ENCODE measurements around the gene MINDY4. TPM values are rescaled to one million over a fixed set of nuclear protein-coding genes. Genes with fewer than 3 reads are reported as not detected.
"Not testable (repeated sequence)": the region's sequence is repeated elsewhere in the genome, so short reads cannot be mapped to it uniquely, and the experiment has no call there.

Gene MINDY4
- total and polyA plus RNA-seq, 8 donors = 8.0 to 56.0 (median 17.4) TPM

- DNase-seq (peak in 2 of 4 donors; percentile 67 to 79), ATAC-seq (peak; percentile 86)
- Histone ChIP-seq H3K36me3 (no peaks in the 10 kb centered on the region), H3K4me3 (no peak overlapping the region), H3K9me3 (no peaks in the 10 kb centered on the region), H3K27me3 (no peaks in the 10 kb centered on the region), H3K4me1 (peaks cover 23 to 33% of the 10 kb centered on the region in 2 donors), H3K27ac (no peak overlapping the region)
- intact Hi-C loops (cut with DNase I) = loop anchor here in 1 of 2 donors (10.0 kb wide), 2 partner anchors 174 to 324 kb away; no protein-coding TSS in a partner anchor
- TF ChIP-seq CTCF (IDR thresholded peaks at IDR 0.05) = peak; percentile 59 to 66
Observed at GRCh38 chr7:30800785-30801252, 29.6 kb downstream of the MINDY4 start.

GRCh38 chr7:30802812-30803211, 31.6 kb downstream of the MINDY4 start:
- no peaks in the 10 kb centered on the region for H3K36me3 ChIP-seq
- H3K27ac ChIP-seq = no peak overlapping the region
- DNase-seq = no peak
- no peaks in the 10 kb centered on the region for H3K27me3 ChIP-seq
- TF ChIP-seq CTCF (IDR thresholded peaks at IDR 0.05) = no peak
- no peak for ATAC-seq
- no peak overlapping the region for H3K4me3 ChIP-seq
- no peaks in the 10 kb centered on the region for H3K9me3 ChIP-seq
- peaks cover 19 to 25% of the 10 kb centered on the region in 2 donors for H3K4me1 ChIP-seq
- intact Hi-C loops (cut with DNase I) = loop anchor here in 1 of 2 donors (10.0 kb wide), 2 partner anchors 172 to 322 kb away; no protein-coding TSS in a partner anchor

- ATAC-seq = no peak
- peaks cover 19 to 25% of the 10 kb centered on the region in 2 donors for H3K4me1 ChIP-seq
- no peaks in the 10 kb centered on the region for H3K9me3 ChIP-seq
- DNase-seq = no peak
- peak overlapping the region; percentile 45 to 49 for H3K27ac ChIP-seq
- no peak for TF ChIP-seq CTCF (IDR thresholded peaks at IDR 0.05)
- intact Hi-C loops (cut with DNase I) = loop anchor here in 1 of 2 donors (10.0 kb wide), 2 partner anchors 171 to 321 kb away; no protein-coding TSS in a partner anchor
- no peaks in the 10 kb centered on the region for H3K36me3 ChIP-seq
- no peaks in the 10 kb centered on the region for H3K27me3 ChIP-seq
- H3K4me3 ChIP-seq = no peak overlapping the region
Observed at GRCh38 chr7:30804078-30804661, 33.0 kb downstream of the MINDY4 start.

GRCh38 chr7:30805081-30805691, 34.0 kb downstream of the MINDY4 start:
- Histone ChIP-seq H3K4me1 (peaks cover 19 to 25% of the 10 kb centered on the region in 2 donors), H3K27me3 (no peaks in the 10 kb centered on the region), H3K36me3 (no peaks in the 10 kb centered on the region), H3K27ac (peak overlapping the region in 1 of 2 donors; percentile 45), H3K9me3 (no peaks in the 10 kb centered on the region), H3K4me3 (no peak overlapping the region)
- TF ChIP-seq CTCF (IDR thresholded peaks at IDR 0.05) = no peak
- ATAC-seq (no peak), DNase-seq (no peak)
- intact Hi-C loops (cut with DNase I) = loop anchor here in 1 of 2 donors (10.0 kb wide), 2 partner anchors 170 to 320 kb away; no protein-coding TSS in a partner anchor

DNA sequence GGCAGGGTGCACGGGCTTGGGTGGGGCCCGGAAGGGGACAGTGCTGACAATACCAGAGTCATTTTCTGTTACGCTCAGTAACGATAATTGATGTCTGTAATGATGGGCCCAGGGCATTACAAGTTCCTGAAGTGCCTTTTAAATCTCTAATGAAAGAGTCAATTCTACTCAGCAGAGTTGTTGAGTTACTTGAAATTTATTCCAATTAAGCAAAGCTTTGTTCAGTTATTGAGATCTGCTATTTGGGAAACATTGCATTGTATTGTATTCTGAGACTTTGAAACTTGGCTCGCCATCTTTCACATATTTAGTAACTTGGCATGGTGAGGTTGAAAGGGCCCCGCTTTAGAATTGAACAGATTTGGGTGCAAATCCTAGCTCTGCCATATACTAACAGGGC, 34.7 kb downstream of the MINDY4 start:
- intact Hi-C loops (cut with DNase I) = loop anchor here in 1 of 2 donors (10.0 kb wide), 2 partner anchors 169 to 319 kb away; no protein-coding TSS in a partner anchor
- Histone ChIP-seq H3K27me3 (no peaks in the 10 kb centered on the region), H3K36me3 (no peaks in the 10 kb centered on the region), H3K4me1 (peaks cover 17 to 18% of the 10 kb centered on the region in 2 donors), H3K27ac (no peak overlapping the region), H3K9me3 (no peaks in the 10 kb centered on the region), H3K4me3 (no peak overlapping the region)
- no peak for ATAC-seq
- no peak for DNase-seq
- no peak for TF ChIP-seq CTCF (IDR thresholded peaks at IDR 0.05)

- not testable (repeated sequence) for H3K4me3 ChIP-seq, ATAC-seq, H3K36me3 ChIP-seq, H3K27me3 ChIP-seq, H3K27ac ChIP-seq, DNase-seq, H3K9me3 ChIP-seq
- peaks cover 15% of the 10 kb centered on the region in 2 donors for H3K4me1 ChIP-seq
- intact Hi-C loops (cut with DNase I) = loop anchor here in 1 of 2 donors (10.0 kb wide), 2 partner anchors 167 to 317 kb away; no protein-coding TSS in a partner anchor
Observed at GRCh38 chr7:30807477-30807876, 36.3 kb downstream of the MINDY4 start.

DNA sequence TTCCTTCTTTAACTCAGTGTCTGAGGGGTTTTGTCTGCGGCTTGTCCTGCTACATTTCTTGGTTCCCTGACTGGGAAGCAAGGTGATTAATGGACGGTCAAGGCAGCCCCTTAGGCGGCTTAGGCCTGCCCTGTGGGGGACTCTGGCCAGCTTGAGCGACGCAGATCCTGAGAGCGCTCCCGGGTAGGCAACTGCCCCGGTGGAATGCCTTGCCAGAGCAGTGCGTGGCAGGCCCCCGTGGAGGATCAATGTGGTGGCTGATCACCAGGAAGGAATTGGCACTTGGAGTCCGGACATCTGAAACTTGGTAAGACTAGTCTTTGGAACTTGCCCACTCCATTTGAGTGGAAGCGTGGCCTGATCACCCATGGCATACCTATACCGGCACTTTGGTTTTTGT, 36.7 kb downstream of the MINDY4 start:
- not testable (repeated sequence) for H3K36me3 ChIP-seq, H3K4me3 ChIP-seq, H3K27me3 ChIP-seq, H3K27ac ChIP-seq, ATAC-seq, DNase-seq, H3K9me3 ChIP-seq
- intact Hi-C loops (cut with DNase I) = loop anchor here in 1 of 2 donors (10.0 kb wide), 2 partner anchors 167 to 317 kb away; no protein-coding TSS in a partner anchor
- H3K4me1 ChIP-seq = peaks cover 15% of the 10 kb centered on the region in 2 donors
